ENCODE measurements around the gene KRT38. TPM values are rescaled to one million over a fixed set of nuclear protein-coding genes. Genes with fewer than 3 reads are reported as not detected.

The KRT38 gene
- total and polyA plus RNA-seq, 2 of the 8 experiments (the other 6 are each of a cell fraction or from before 2014, with no cell fraction given) = not detected

GRCh38 chr17:41424111-41424635, 16.6 kb downstream of the KRT38 start, which contains the start of gene KRT37 (continued):
- TF ChIP-seq CHD7 (IDR thresholded peaks at IDR 0.05; ENCODE audit: insufficient replicate concordance, low read length) (no peak), EZH2 (IDR thresholded peaks at IDR 0.05; ENCODE audit: low read depth, low read length, severe bottlenecking) (no peak)

Data from H1 (cell line).